ENCODE results near the gene TRA2A.
A peak's percentile ranks its signal among the peaks of the same experiment; 100 is the strongest.

TRA2A gene

DNA sequence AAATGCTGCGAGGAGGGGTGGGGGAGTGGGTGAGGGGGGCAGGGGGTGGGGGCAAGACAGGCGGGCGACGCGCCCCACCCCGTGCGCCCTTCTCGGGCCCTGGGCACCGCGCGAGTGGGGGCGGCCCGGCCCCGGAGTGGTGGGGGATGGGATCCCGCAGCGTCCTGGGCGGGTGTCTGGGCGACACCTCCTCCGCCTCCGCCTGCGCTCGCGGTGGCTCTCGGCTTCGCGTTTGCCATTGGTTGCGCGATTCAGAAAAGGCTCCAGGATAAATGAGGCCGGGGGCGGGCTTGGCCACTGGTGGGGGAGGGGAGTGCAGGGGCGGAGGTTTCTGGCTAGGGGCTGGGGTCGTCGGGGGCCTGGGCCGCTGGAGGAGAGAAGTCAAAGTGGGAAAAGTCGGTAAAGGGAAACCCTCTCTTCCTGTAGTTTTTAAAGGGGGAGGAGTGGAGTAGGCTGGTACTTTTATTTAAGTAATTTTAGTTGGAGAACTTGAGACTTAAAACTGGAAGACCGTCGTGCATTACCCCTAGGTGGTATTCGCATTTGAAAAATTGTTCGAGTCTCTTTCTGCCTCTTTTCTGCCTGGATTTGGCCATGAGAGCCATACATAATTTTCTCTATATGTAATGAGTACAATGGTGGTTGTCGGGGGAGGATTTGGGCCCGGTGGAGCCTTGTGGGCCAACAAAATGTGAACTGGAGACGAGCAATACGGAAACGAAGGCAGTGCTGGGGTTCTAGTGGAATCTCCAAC is 60.5 kb downstream of the TRA2A start:
- DNase-seq (ENCODE audit: low read depth in 2 of 3, low spot score in 1 of 3), result no peak

DNA sequence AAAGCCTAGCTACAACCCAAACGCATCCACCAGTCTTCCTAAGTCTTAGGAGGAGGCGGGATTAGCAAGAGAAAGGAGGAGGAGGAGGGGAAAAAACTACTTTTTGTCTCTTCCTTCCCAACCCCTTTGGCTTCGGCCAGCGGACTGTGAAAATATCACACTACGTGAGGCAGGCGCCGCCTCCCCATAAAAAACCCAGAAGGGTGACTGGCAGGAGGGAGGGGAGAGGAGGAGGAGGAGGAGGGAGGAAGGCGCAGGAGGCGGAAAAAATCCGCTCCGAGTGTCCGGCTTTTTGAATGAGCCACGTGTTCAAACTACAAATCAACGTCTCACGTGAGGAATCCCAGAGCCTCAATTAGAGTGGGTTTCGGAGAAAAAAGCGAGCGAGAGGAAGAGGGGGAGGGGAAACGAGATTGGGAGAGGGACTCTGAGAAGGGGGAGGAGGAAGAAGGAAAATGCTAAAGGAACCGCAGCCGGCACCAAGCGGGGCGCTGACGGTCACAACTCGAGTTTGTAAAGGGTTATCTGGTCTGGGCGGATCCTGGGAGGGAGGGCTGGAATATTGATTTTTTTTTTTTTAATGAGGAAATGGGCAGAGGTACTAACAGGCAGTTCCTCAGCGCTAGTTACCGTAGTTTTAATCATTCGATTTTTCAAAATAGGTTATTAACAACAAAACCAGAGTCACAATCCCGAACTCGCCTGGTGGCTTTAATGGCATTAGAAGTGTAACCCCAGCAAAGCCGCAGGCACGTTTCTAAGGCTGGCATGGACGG is 61.3 kb downstream of the TRA2A start, which contains the start of gene IGF2BP3:
Gene IGF2BP3 (minus strand): TSS at position 162 of the 776 bp plus-strand sequence. CDS start 381 bp downstream, outside the sequence.
- DNase-seq (ENCODE audit: low read depth in 2 of 3, low spot score in 1 of 3), result peak in 1 of 3 donors; percentile 33

DNA sequence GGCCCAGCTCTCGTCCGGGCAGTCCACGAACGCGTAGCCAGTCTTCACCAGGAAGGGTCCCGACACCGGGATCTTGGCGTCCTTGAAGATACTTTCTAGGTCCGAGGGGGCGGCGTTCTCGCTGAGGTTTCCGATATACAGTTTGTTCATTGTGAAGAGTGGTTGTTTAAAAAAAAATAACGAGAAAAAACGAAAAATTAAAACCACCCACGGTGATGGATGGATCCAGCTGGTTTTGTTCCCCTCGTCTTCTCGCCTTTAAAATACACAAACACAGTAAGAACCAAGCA is 61.9 kb downstream of the TRA2A start:
- no peak for DNase-seq (ENCODE audit: low read depth in 2 of 3, low spot score in 1 of 3)

DNA sequence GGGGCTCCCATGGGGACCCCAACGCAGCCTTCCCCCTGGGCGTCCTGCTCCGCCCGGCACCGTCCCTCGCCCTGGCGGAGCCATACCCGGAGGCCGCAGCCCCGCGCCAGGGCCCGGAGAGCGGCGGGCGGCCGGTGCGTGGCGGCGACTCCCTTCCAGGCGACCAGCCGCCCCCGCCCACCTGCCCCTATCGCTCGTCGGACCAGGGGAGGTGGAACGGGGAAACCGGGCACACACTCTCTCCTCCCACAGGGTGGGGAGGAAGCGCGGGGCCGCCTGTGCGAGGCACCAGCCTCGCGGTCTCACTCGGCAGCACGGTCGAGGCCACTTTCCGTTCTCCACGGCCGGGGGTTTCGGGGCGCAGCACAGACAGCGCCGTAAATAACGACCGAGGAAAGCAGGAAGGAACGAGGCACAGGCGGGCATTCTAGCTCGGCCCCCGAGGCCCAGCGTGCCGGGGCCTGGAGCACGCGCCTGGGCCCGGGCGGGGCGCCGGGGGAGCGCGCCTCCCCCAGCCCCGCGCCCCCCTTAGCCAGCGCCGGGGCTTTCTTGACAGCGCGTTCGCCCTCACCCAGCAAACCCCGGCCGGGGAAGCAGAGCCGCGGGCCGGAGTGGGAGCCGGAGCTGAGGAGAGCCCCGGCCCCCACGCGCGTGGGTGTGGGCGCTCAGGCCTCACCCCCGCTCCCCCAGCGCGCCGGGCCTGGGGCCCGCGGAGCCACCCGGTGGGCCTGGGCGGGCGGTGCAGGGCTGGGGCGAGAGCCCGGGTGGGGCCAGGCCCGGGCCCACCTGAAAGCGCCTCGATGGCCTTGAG is 62.4 kb downstream of the TRA2A start:
- no peak for DNase-seq (ENCODE audit: low read depth in 2 of 3, low spot score in 1 of 3)

DNA sequence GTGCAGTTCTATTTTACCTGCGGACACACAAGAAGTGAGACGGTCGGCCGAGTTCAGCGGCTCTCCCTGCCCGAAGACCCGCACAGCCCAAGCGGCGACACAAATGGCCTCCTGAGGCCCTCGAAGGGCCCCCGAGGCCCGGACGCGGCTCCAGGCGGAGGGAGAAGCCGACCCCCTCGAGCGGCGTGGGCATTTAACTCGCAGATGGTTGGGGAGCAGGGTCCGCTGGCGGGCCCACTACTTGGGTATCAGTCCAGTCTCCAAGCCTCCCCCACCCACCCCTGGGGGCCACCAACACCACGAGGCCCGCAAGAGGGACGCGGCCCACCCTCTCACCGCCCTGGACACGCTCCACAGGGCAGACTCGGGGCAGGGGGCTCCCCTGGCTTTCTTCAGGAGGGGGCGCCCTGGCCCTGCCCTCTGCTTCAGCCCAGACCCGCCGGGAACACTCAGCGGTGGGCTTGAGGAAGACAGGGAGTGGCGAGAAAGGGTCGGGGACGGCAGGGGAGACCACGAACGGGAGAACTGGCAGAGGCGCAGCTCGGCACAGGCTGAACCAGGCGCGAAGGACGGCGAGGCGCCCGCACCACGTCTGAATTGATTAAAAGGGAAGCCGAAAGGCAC is 63.1 kb downstream of the TRA2A start:
- no peak for DNase-seq (ENCODE audit: low read depth in 2 of 3, low spot score in 1 of 3)

DNA sequence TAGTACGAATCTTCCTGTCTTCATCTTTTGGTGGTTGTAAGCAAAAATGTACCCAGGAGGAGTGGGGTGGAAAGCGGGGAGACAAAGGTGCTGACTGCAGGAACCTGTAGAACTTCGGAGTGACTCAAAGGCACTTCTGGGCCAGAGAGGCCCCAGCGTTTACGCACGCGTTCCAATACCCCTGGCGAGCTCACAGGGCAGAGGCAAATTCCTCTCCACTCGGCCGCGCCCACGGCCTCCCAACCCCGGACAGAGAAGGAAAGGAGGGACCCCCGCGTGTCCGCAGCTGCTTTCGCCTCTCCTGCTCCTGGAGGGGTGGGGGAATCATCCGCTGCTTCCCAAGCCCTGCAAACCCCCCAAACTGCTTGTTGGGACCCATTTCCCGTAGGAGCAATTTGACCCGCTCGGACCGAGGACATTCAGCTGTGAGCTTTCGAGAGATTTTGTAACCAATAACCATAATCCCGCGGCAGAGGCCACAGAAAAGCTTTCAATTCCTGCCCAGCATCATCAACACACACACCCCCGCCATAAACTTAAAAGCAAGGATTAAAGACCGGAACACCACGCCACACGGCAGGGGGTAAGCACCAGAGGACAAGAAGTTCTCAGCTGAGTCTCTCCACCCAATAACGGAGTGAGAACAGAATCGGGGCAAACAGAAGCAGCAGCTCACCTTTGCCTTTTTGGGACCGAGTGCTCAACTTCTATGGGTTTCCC is 63.8 kb downstream of the TRA2A start:
- no peak for DNase-seq (ENCODE audit: low read depth in 2 of 3, low spot score in 1 of 3)

DNA sequence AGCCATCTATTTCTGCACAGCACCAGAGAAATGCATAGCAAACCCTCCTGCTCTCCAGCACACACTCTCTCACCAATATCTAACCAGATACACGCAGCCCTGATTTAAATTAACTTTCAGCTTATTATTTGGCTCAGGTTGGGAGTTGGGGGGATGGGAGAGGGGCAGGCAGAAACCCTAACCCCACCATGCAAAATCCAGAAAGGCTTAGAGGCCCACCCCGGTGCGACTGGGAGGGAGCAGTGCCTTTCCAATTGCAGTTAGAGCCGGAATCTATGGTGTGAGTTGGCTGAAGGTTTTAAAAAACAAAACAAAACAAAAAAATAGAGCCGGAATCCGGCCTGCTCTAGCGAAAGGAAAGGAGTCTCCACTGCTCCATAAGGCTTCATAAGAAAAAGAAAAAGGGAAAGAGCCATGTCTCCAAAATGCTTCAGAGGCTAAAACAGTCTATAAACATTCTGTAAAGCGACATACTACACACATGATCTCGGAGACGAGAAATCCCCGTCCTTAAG is 64.4 kb downstream of the TRA2A start:
- no peak for DNase-seq (ENCODE audit: low read depth in 2 of 3, low spot score in 1 of 3)

DNA sequence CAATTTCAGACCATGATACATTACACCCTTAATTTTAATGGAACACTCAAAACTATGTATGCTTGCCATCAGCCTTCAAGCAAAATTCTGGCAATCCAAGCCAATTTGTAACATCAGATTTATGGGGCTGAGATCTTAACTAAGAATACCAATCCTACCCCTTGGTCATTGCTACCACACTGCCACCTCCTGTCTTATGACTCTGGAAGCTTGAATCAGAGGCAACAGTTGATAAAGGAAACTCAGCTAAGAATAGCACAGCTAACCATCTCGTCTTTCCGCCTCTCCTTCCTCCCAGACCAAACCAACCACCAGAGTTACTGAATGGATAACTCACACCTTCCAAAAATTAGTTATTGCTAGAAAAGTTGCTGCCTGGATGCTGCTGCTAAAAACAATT is 68.9 kb downstream of the TRA2A start:
- no peak for DNase-seq (ENCODE audit: low read depth in 2 of 3, low spot score in 1 of 3)

DNA sequence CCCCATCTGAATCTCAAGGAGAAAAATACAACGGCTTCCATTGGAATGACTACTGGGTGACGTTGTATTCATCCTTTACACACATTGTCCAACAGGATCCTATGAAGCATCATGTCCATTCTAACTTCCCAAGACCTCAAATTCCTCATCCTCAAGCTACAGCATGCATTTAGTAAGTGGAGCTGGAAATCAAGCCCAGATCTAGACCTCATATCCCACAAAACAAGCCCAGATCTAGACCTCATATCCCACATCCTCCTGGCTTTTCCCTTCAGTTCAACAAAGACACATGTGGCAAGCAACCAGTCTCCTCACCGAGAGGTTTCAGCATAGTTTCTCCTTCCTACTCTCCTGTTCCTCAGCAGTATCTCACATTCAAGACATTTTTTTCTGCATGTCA is 73.7 kb downstream of the TRA2A start:
- no peak for DNase-seq (ENCODE audit: low read depth in 2 of 3, low spot score in 1 of 3)

DNA sequence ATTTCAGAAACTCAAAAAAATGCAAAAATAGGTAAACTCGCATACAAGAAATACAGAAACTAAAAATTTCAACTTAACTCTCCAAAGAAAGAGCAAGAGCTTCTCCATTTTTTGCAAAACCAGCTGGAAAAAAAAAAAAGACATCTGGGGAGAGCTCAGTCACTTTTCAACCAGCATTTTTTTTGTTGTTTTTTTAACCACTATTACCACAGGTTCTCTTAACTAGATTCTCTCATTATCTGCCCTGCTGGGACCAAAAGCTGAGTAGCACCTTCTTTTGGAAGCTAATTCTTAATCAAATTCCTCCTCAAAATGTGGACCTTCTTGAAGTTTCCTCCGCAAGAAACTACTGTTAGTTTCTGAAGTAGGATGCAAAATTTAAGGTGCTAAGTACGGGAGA is 75.7 kb downstream of the TRA2A start:
- no peak for DNase-seq (ENCODE audit: low read depth in 2 of 3, low spot score in 1 of 3)

DNA sequence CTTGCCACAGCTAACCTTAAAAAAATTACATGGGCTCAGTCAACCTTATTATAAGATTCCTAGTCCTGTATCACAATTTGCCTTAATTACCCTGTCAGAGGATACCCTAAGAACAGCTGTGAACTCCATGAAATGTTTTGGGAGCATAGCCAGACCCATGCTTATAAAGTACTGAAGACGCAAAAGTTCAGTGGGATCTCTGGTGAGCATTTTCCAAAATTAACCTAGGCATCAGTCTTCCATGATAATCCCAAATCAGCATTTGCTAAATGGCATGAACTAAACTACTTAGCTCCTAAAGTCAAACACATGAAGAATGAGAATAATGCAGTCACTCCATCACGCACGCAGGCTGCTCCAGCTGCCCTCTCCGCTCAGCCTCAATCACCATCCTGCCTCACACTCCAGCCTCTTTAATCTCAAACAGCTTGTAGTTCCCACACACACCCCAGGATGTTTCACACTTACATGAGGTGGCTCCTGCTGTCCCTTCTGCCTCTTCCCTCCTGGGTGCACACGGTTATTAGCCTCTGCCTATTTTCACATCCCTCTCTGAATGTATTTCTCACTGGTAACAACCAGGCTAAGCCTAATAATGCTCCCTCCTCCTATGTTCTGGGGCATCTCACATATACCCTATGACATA is 76.8 kb downstream of the TRA2A start:
- DNase-seq (ENCODE audit: low read depth in 2 of 3, low spot score in 1 of 3), result no peak

Measured in stimulated activated CD4-positive, alpha-beta T cell treated with anti-CD3 and anti-CD28 coated beads, Interleukin-12 subunit alpha, Interleukin-12 subunit beta, amount 100 ng/mL, for 48 hours (primary cell).